HEK293 (cell line): ENCODE measurements around the gene EPHX1.

Source experiments
- CTCF ChIA-PET: fragments of 350-600 bp; formaldehyde crosslinking; extraction: SDS; loops from one replicate; lab custom pipeline; 2021; ENCODE audit warnings: antibody characterized with exemption; lab: Yijun Ruan, JAX
- POLR2A ChIA-PET: fragments of 300-600 bp; formaldehyde crosslinking; extraction: SDS; loops from one replicate; lab custom pipeline; 2020; ENCODE audit warnings: antibody characterized with exemption, inconsistent platforms; lab: Yijun Ruan, JAX
- H3K27ac ChIP-seq: fragments of 200-500 bp; sonication (Bioruptor generic); 2 replicates; pipeline ENCODE4 v1.5.1; 2014; ENCODE audit warnings: low read depth, low read length, control low read depth, inconsistent platforms; ENCODE audit errors: extremely low read depth
- H3K36me3 ChIP-seq, 2 experiments: fragments of 200-500 bp in 1 of 2; sonication (Bioruptor generic) in 1 of 2; 1 replicate in 1 of 2; 2 replicates in 1 of 2; pipeline ENCODE4 v1.5.1; 2014 to 2017; ENCODE audit warnings: inconsistent platforms in 2 of 2, low read length in 2 of 2; ENCODE audit not compliant: control insufficient read depth in 2 of 2, insufficient read depth in 1 of 2
- H3K4me1 ChIP-seq: fragments of 200-500 bp; sonication (Bioruptor generic); 2 replicates; pipeline ENCODE4 v1.5.1; 2014; ENCODE audit warnings: mild to moderate bottlenecking, low read length, inconsistent platforms; ENCODE audit not compliant: control insufficient read depth, insufficient read depth
- H3K4me3 ChIP-seq: 2 replicates; pipeline ENCODE4 v1.5.1; 2011; ENCODE audit warnings: low read depth, mild to moderate bottlenecking, control low read depth, low read length, moderate library complexity
- H3K9me3 ChIP-seq: fragments of 200-500 bp; sonication (Bioruptor generic); 2 replicates; pipeline ENCODE4 v1.5.1; 2014; ENCODE audit warnings: low read depth, low read length, inconsistent platforms; ENCODE audit not compliant: control insufficient read depth, insufficient read depth
- ATF2 ChIP-seq: fragments of 450-650 bp; formaldehyde crosslinking; IDR thresholded peaks from 2 replicates; pipeline ENCODE4 v1.5.1; 2016; ENCODE audit warnings: missing biosample characterization, missing genetic modification characterization, low read depth
- GLIS1 ChIP-seq: fragments of 450-650 bp; formaldehyde crosslinking; IDR thresholded peaks from 2 replicates; pipeline ENCODE4 v1.5.1; 2016; ENCODE audit warnings: missing biosample characterization, missing genetic modification characterization
- GLIS2 ChIP-seq: fragments of 450-650 bp; formaldehyde crosslinking; IDR thresholded peaks from 2 replicates; pipeline ENCODE4 v1.5.1; 2016; ENCODE audit warnings: missing biosample characterization, missing genetic modification characterization
- HOXC10 ChIP-seq: sonication (generic); formaldehyde crosslinking; IDR thresholded peaks from 2 replicates; pipeline ENCODE4 v1.8.1; 2023; ENCODE audit warnings: mild to moderate bottlenecking, missing genetic modification reagents
- IKZF3 ChIP-seq: fragments of 450-650 bp; IDR thresholded peaks from 2 replicates; pipeline ENCODE4 v1.5.0; 2018; ENCODE audit warnings: missing biosample characterization, mild to moderate bottlenecking, missing genetic modification characterization, moderate library complexity
- KLF1 ChIP-seq: fragments of 450-650 bp; formaldehyde crosslinking; IDR thresholded peaks from 2 replicates; pipeline ENCODE4 v1.5.1; 2016; ENCODE audit warnings: missing biosample characterization, missing genetic modification characterization
- KLF16 ChIP-seq: fragments of 450-650 bp; formaldehyde crosslinking; IDR thresholded peaks from 2 replicates; pipeline ENCODE4 v1.5.1; 2017; ENCODE audit warnings: missing biosample characterization, missing genetic modification characterization
- KLF9 ChIP-seq: fragments of 450-650 bp; formaldehyde crosslinking; IDR thresholded peaks from 2 replicates; pipeline ENCODE4 v1.5.1; 2016; ENCODE audit warnings: missing biosample characterization, missing genetic modification characterization, low read depth
- MZF1 ChIP-seq: fragments of 450-650 bp; formaldehyde crosslinking; IDR thresholded peaks from 2 replicates; pipeline ENCODE4 v1.5.1; 2017; ENCODE audit warnings: missing biosample characterization, missing genetic modification characterization, borderline replicate concordance
- REST ChIP-seq: fragments of 450-650 bp; formaldehyde crosslinking; IDR thresholded peaks from 2 replicates; pipeline ENCODE4 v1.5.1; 2016; ENCODE audit warnings: missing biosample characterization, missing genetic modification characterization
- SCRT1 ChIP-seq: fragments of 450-650 bp; formaldehyde crosslinking; IDR thresholded peaks from 2 replicates; pipeline ENCODE4 v1.5.1; 2016; ENCODE audit warnings: missing biosample characterization, missing genetic modification characterization, borderline replicate concordance
- SCRT2 ChIP-seq: fragments of 450-650 bp; formaldehyde crosslinking; IDR thresholded peaks from 2 replicates; pipeline ENCODE4 v1.5.1; 2016; ENCODE audit warnings: missing biosample characterization, missing genetic modification characterization
- ZBTB17 ChIP-seq: fragments of 450-650 bp; formaldehyde crosslinking; IDR thresholded peaks from 2 replicates; pipeline ENCODE4 v1.5.1; 2016; ENCODE audit warnings: missing biosample characterization, missing genetic modification characterization
- ZBTB8A ChIP-seq: fragments of 450-650 bp; formaldehyde crosslinking; IDR thresholded peaks from 2 replicates; pipeline ENCODE4 v1.5.1; 2016; ENCODE audit warnings: missing biosample characterization, missing genetic modification characterization
- ZNF140 ChIP-seq: fragments of 450-650 bp; formaldehyde crosslinking; IDR thresholded peaks from 2 replicates; pipeline ENCODE4 v1.5.1; 2016; ENCODE audit warnings: missing biosample characterization, missing genetic modification characterization
- ZNF169 ChIP-seq: fragments of 450-650 bp; formaldehyde crosslinking; IDR thresholded peaks from 2 replicates; pipeline ENCODE4 v1.5.1; 2016; ENCODE audit warnings: missing biosample characterization, missing genetic modification characterization
- ZNF174 ChIP-seq: fragments of 450-650 bp; formaldehyde crosslinking; IDR thresholded peaks from 2 replicates; pipeline ENCODE4 v1.5.0; 2017; ENCODE audit warnings: missing biosample characterization, mild to moderate bottlenecking, missing genetic modification characterization
- ZNF311 ChIP-seq: fragments of 450-650 bp; formaldehyde crosslinking; IDR thresholded peaks from 2 replicates; pipeline ENCODE4 v1.5.1; 2017; ENCODE audit warnings: missing biosample characterization, missing genetic modification characterization, borderline replicate concordance
- ZNF514 ChIP-seq: fragments of 450-650 bp; formaldehyde crosslinking; IDR thresholded peaks from 2 replicates; pipeline ENCODE4 v1.5.1; 2016; ENCODE audit warnings: missing biosample characterization, missing genetic modification characterization
- ZNF530 ChIP-seq: fragments of 450-650 bp; formaldehyde crosslinking; IDR thresholded peaks from 2 replicates; pipeline ENCODE4 v1.5.1; 2016; ENCODE audit warnings: low read depth, missing biosample characterization, missing genetic modification characterization
- ZNF580 ChIP-seq: fragments of 450-650 bp; formaldehyde crosslinking; IDR thresholded peaks from 2 replicates; pipeline ENCODE4 v1.5.1; 2016; ENCODE audit warnings: missing biosample characterization, missing genetic modification characterization
- ZNF639 ChIP-seq: fragments of 450-650 bp; formaldehyde crosslinking; IDR thresholded peaks from 2 replicates; pipeline ENCODE4 v1.5.1; 2016; ENCODE audit warnings: missing biosample characterization, missing genetic modification characterization
- ZSCAN23 ChIP-seq: fragments of 450-650 bp; formaldehyde crosslinking; IDR thresholded peaks from 2 replicates; pipeline ENCODE4 v1.5.1; 2016; ENCODE audit warnings: missing biosample characterization, missing genetic modification characterization
- TF ChIP-seq, protein P1 (sequence below): fragments of 450-650 bp; formaldehyde crosslinking; IDR thresholded peaks from 2 replicates; pipeline ENCODE4 v1.5.0; 2017; ENCODE audit warnings: missing biosample characterization, missing genetic modification characterization, borderline replicate concordance
- TF ChIP-seq, protein P2 (sequence below): fragments of 450-650 bp; formaldehyde crosslinking; IDR thresholded peaks from 2 replicates; pipeline ENCODE4 v1.5.1; 2016; ENCODE audit warnings: missing biosample characterization, missing genetic modification characterization

Gene EPHX1

GRCh38 chr1:225868631-225869330 lies 58.9 kb downstream of the EPHX1 start (continued):
- TF ChIP-seq SCRT1 (tag by site-specific recombination) (no peak), SCRT2 (0 out of 2 replicates have a peak, but pooled peaks have one; percentile 8), ZNF169 (tag by site-specific recombination) (no peak), KLF1 (tag by site-specific recombination) (peak; percentile 86), GLIS1 (tag by site-specific recombination) (0 out of 2 replicates have a peak, but pooled peaks have one; percentile 4), KLF16 (tag by site-specific recombination) (no peak), GLIS2 (tag by site-specific recombination) (peak; percentile 14; the same call in 1 of the 2 replicates), ATF2 (tag by site-specific recombination) (no peak)
- TF ChIP-seq, protein P1, sequence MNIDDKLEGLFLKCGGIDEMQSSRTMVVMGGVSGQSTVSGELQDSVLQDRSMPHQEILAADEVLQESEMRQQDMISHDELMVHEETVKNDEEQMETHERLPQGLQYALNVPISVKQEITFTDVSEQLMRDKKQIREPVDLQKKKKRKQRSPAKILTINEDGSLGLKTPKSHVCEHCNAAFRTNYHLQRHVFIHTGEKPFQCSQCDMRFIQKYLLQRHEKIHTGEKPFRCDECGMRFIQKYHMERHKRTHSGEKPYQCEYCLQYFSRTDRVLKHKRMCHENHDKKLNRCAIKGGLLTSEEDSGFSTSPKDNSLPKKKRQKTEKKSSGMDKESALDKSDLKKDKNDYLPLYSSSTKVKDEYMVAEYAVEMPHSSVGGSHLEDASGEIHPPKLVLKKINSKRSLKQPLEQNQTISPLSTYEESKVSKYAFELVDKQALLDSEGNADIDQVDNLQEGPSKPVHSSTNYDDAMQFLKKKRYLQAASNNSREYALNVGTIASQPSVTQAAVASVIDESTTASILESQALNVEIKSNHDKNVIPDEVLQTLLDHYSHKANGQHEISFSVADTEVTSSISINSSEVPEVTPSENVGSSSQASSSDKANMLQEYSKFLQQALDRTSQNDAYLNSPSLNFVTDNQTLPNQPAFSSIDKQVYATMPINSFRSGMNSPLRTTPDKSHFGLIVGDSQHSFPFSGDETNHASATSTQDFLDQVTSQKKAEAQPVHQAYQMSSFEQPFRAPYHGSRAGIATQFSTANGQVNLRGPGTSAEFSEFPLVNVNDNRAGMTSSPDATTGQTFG (tag by site-specific recombination) = no peak
- TF ChIP-seq, all 188 proteins: peak for 5

- Histone ChIP-seq H3K36me3 (peaks cover 8 to 75% of the 10 kb centered on the region in 2 experiments; a peak in 2 of 3 replicates), H3K9me3 (no peaks in the 10 kb centered on the region), H3K4me1 (peaks cover 13% of the 10 kb centered on the region), H3K27ac (no peak overlapping the region), H3K4me3 (no peak overlapping the region)
- CTCF ChIA-PET = interaction anchor here (0.6 to 1.8 kb wide), 7 partner anchors 10 to 485 kb away, joined by 3 to 6 read pairs (median 4); partner anchors contain the start of gene SRP9
- POLR2A ChIA-PET = interaction anchor here (0.6 to 2.5 kb wide), 2 partner anchors 10 to 11 kb away, joined by 3 to 12 read pairs; partner anchors contain the start of gene TMEM63A
- TF ChIP-seq KLF9 (tag by site-specific recombination) = no peak
- TF ChIP-seq, protein P2, sequence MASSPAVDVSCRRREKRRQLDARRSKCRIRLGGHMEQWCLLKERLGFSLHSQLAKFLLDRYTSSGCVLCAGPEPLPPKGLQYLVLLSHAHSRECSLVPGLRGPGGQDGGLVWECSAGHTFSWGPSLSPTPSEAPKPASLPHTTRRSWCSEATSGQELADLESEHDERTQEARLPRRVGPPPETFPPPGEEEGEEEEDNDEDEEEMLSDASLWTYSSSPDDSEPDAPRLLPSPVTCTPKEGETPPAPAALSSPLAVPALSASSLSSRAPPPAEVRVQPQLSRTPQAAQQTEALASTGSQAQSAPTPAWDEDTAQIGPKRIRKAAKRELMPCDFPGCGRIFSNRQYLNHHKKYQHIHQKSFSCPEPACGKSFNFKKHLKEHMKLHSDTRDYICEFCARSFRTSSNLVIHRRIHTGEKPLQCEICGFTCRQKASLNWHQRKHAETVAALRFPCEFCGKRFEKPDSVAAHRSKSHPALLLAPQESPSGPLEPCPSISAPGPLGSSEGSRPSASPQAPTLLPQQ (tag by site-specific recombination) = no peak
- TF ChIP-seq KLF16 (tag by site-specific recombination) = no peak
- no peak for TF ChIP-seq MZF1 (tag by site-specific recombination)
- TF ChIP-seq ZNF580 (tag by site-specific recombination) = no peak
- TF ChIP-seq ZBTB17 (tag by site-specific recombination) = no peak
- TF ChIP-seq ZNF514 = no peak
- TF ChIP-seq ZNF530 (tag by site-specific recombination) = no peak
- no peak for TF ChIP-seq ZNF140 (tag by site-specific recombination)
- no peak for TF ChIP-seq ZNF311 (tag by site-specific recombination)
- no peak for TF ChIP-seq HOXC10
- TF ChIP-seq ZNF639 (tag by site-specific recombination) = no peak
- TF ChIP-seq SCRT2 = no peak
- no peak for TF ChIP-seq REST
- no peak for TF ChIP-seq ZSCAN23 (tag by site-specific recombination)
- TF ChIP-seq ZBTB8A (tag by site-specific recombination) = no peak
- TF ChIP-seq ZNF174 (tag by site-specific recombination) = no peak
- TF ChIP-seq IKZF3 (tag by site-specific recombination) = no peak
Measured at GRCh38 chr1:225870911-225871310, 61.0 kb downstream of the EPHX1 start.
